ENCODE data around the gene TMPRSS6.

The TMPRSS6 gene

GRCh38 chr22:37021041-37021440, 88.5 kb downstream of the TMPRSS6 start:
- H4K20me1 ChIP-seq (ENCODE audit: insufficient read depth, low read length): no peaks in the 10 kb centered on the region
- H3K9ac ChIP-seq (ENCODE audit: low read length): no peak overlapping the region

DNA sequence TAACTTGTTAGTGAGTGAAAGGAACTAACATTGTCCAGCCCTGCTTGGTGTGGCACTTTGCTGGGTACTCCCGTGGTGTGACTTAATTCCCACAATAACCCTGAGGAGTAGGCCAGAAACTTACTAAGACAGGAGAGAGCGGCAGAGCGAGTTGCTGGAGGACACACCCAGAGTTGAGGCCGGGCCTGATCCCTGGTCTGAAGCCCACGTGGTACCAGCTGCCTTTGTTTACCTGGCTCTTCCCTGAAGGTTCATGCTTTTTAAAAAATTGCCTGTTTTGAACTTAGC, 89.4 kb downstream of the TMPRSS6 start:
- no peaks in the 10 kb centered on the region for H3K9me2 ChIP-seq (ENCODE audit: low read depth, low read length)
- no peaks in the 10 kb centered on the region for H4K20me1 ChIP-seq (ENCODE audit: insufficient read depth, low read length)
- H3K4me1 ChIP-seq (ENCODE audit: insufficient read depth, low read length, severe bottlenecking): no peaks in the 10 kb centered on the region
- H3K27ac ChIP-seq (ENCODE audit: low read depth, low read length, poor library complexity, severe bottlenecking): no peak overlapping the region
- H3K4me2 ChIP-seq (ENCODE audit: low read length): peak overlapping the region; percentile 86
- peak overlapping the region; percentile 62; the same call in 1 of the 2 replicates for H3K9ac ChIP-seq (ENCODE audit: low read length)
- H3K79me2 ChIP-seq (ENCODE audit: insufficient read depth, low read length): no peaks in the 10 kb centered on the region
- H3K36me3 ChIP-seq (ENCODE audit: insufficient read depth, low read length): no peaks in the 10 kb centered on the region
- H3K4me3 ChIP-seq (ENCODE audit: low read depth, low read length, poor library complexity, severe bottlenecking): peak overlapping the region; percentile 70
- no peaks in the 10 kb centered on the region for H3K9me3 ChIP-seq (ENCODE audit: low read length)
- no peaks in the 10 kb centered on the region for H3F3A ChIP-seq (ENCODE audit: insufficient read depth, low read length)
- H3K27me3 ChIP-seq (ENCODE audit: insufficient read depth, low read length): no peaks in the 10 kb centered on the region
- H2AFZ ChIP-seq (ENCODE audit: low read length): no peak overlapping the region
- TF ChIP-seq, protein P1, sequence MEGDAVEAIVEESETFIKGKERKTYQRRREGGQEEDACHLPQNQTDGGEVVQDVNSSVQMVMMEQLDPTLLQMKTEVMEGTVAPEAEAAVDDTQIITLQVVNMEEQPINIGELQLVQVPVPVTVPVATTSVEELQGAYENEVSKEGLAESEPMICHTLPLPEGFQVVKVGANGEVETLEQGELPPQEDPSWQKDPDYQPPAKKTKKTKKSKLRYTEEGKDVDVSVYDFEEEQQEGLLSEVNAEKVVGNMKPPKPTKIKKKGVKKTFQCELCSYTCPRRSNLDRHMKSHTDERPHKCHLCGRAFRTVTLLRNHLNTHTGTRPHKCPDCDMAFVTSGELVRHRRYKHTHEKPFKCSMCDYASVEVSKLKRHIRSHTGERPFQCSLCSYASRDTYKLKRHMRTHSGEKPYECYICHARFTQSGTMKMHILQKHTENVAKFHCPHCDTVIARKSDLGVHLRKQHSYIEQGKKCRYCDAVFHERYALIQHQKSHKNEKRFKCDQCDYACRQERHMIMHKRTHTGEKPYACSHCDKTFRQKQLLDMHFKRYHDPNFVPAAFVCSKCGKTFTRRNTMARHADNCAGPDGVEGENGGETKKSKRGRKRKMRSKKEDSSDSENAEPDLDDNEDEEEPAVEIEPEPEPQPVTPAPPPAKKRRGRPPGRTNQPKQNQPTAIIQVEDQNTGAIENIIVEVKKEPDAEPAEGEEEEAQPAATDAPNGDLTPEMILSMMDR (IDR thresholded peaks at IDR 0.05; ENCODE audit: low read length): no peak
- no peak for TF ChIP-seq EZH2 (IDR thresholded peaks at IDR 0.05; ENCODE audit: borderline replicate concordance, low read length)

More at GRCh38 chr22:37021041-37021440, 88.5 kb downstream of the TMPRSS6 start:
- no peak overlapping the region for H3K4me3 ChIP-seq (ENCODE audit: low read depth, low read length, poor library complexity, severe bottlenecking)
- TF ChIP-seq, protein P1 (IDR thresholded peaks at IDR 0.05; ENCODE audit: low read length): no peak
- no peak for TF ChIP-seq EZH2 (IDR thresholded peaks at IDR 0.05; ENCODE audit: borderline replicate concordance, low read length)
- H3K4me2 ChIP-seq (ENCODE audit: low read length): no peak overlapping the region
- no peak overlapping the region for H2AFZ ChIP-seq (ENCODE audit: low read length)
- no peaks in the 10 kb centered on the region for H3K27me3 ChIP-seq (ENCODE audit: insufficient read depth, low read length)
- no peaks in the 10 kb centered on the region for H3F3A ChIP-seq (ENCODE audit: insufficient read depth, low read length)
- H3K79me2 ChIP-seq (ENCODE audit: insufficient read depth, low read length): no peaks in the 10 kb centered on the region
- H3K36me3 ChIP-seq (ENCODE audit: insufficient read depth, low read length): no peaks in the 10 kb centered on the region
- no peaks in the 10 kb centered on the region for H3K9me3 ChIP-seq (ENCODE audit: low read length)
- H3K9me2 ChIP-seq (ENCODE audit: low read depth, low read length): no peaks in the 10 kb centered on the region
- H3K27ac ChIP-seq (ENCODE audit: low read depth, low read length, poor library complexity, severe bottlenecking): no peak overlapping the region
- no peaks in the 10 kb centered on the region for H3K4me1 ChIP-seq (ENCODE audit: insufficient read depth, low read length, severe bottlenecking)

- peak within 1 kb of the TSS; percentile 62 for H3K9ac ChIP-seq (ENCODE audit: low read length)
- no peaks in the 10 kb centered on the region for H3K9me2 ChIP-seq (ENCODE audit: low read depth, low read length)
- no peak within 1 kb of the TSS for H3K27ac ChIP-seq (ENCODE audit: low read depth, low read length, poor library complexity, severe bottlenecking)
- H3K4me2 ChIP-seq (ENCODE audit: low read length): peak within 1 kb of the TSS; percentile 86
- no peaks in the 10 kb centered on the region for H3F3A ChIP-seq (ENCODE audit: insufficient read depth, low read length)
- peak within 1 kb of the TSS; percentile 37; the same call in 1 of the 2 replicates for H2AFZ ChIP-seq (ENCODE audit: low read length)
- H3K36me3 ChIP-seq (ENCODE audit: insufficient read depth, low read length): no peaks in the 10 kb centered on the region
- TF ChIP-seq EZH2 (IDR thresholded peaks at IDR 0.05; ENCODE audit: borderline replicate concordance, low read length): no peak
- TF ChIP-seq, protein P1 (IDR thresholded peaks at IDR 0.05; ENCODE audit: low read length): no peak
- H3K4me3 ChIP-seq (ENCODE audit: low read depth, low read length, poor library complexity, severe bottlenecking): peak within 1 kb of the TSS; percentile 70
- no peaks in the 10 kb centered on the region for H3K27me3 ChIP-seq (ENCODE audit: insufficient read depth, low read length)
- H4K20me1 ChIP-seq (ENCODE audit: insufficient read depth, low read length): no peaks in the 10 kb centered on the region
- H3K4me1 ChIP-seq (ENCODE audit: insufficient read depth, low read length, severe bottlenecking): no peaks in the 10 kb centered on the region
- no peaks in the 10 kb centered on the region for H3K79me2 ChIP-seq (ENCODE audit: insufficient read depth, low read length)
- no peaks in the 10 kb centered on the region for H3K9me3 ChIP-seq (ENCODE audit: low read length)
Observed at GRCh38 chr22:37019309-37020191, 90.0 kb downstream of the TMPRSS6 start, which contains the start of the genes MPST and TST. Gene MPST, plus strand, starts transcription at chr22:37019742. Its CDS starts 95 bp downstream, at chr22:37019837. Gene TST, minus strand, starts transcription at chr22:37019447. Its CDS starts 715 bp downstream, at chr22:37018732.
